CD8-positive, alpha-beta memory T cell (primary cell): ENCODE results near the gene SHROOM3. TPM values are rescaled to one million over a fixed set of nuclear protein-coding genes. Genes with fewer than 3 reads are reported as not detected.
A peak's percentile ranks its signal among the peaks of the same experiment; 100 is the strongest.

Experiments used
- CTCF ChIA-PET: fragments of 350-600 bp; sonication (Branson Sonifier 250); formaldehyde crosslinking; loops from one replicate; lab custom pipeline; 2021; ENCODE audit warnings: antibody characterized with exemption; lab: Charles Lee
- POLR2A ChIA-PET: fragments of 350-600 bp; sonication (Branson Sonifier 250); formaldehyde crosslinking; loops from one replicate; lab custom pipeline; 2021; ENCODE audit warnings: antibody characterized with exemption; lab: Charles Lee
- DNase-seq, 5 donors: peaks; one replicate each; pipeline versions ENCODE4 v3.0.0 to v3.0.0-alpha.2; 2020 to 2022; ENCODE audit warnings: mixed read lengths in 1 of 5
- H3K27ac ChIP-seq: one replicate; pipeline ENCODE4 v1.7.0; 2013; ENCODE audit warnings: low read depth, mild to moderate bottlenecking, low read length, moderate library complexity
- H3K27me3 ChIP-seq: 2 replicates; pipeline ENCODE4 v1.7.0; 2013; ENCODE audit warnings: low read length, mild to moderate bottlenecking; ENCODE audit not compliant: insufficient read depth, poor library complexity, severe bottlenecking
- H3K36me3 ChIP-seq: 2 replicates; pipeline ENCODE4 v1.7.0; 2013; ENCODE audit warnings: mild to moderate bottlenecking, low read length, moderate library complexity; ENCODE audit not compliant: insufficient read depth
- H3K4me1 ChIP-seq: 2 replicates; pipeline ENCODE4 v1.7.0; 2013; ENCODE audit warnings: mild to moderate bottlenecking, low read length, moderate library complexity; ENCODE audit not compliant: insufficient read depth
- H3K4me3 ChIP-seq: 2 replicates; pipeline ENCODE4 v1.7.0; 2013; ENCODE audit warnings: mild to moderate bottlenecking, low read length
- H3K9me3 ChIP-seq: 2 replicates; pipeline ENCODE4 v1.7.0; 2013; ENCODE audit warnings: mild to moderate bottlenecking, low read length
- H3K27ac Mint-ChIP-seq, 8 donors: one replicate each; pipeline ENCODE4 v1.8.0; 2020 to 2021; ENCODE audit warnings: mixed read lengths in 8 of 8, mild to moderate bottlenecking in 6 of 8, inconsistent platforms in 3 of 8, moderate library complexity in 3 of 8
- H3K27me3 Mint-ChIP-seq, 2 donors: one replicate each; pipeline ENCODE4 v1.8.0; 2020 to 2021; ENCODE audit warnings: mixed read lengths in 2 of 2, mild to moderate bottlenecking in 1 of 2, moderate library complexity in 1 of 2
- H3K36me3 Mint-ChIP-seq, 3 donors: one replicate each; pipeline ENCODE4 v1.8.0; 2020 to 2021; ENCODE audit warnings: mixed read lengths in 3 of 3, inconsistent platforms in 1 of 3, mild to moderate bottlenecking in 1 of 3
- H3K4me1 Mint-ChIP-seq, 3 donors: one replicate each; pipeline ENCODE4 v1.8.0; 2020 to 2021; ENCODE audit warnings: mixed read lengths in 3 of 3, inconsistent platforms in 1 of 3, mild to moderate bottlenecking in 1 of 3
- H3K4me3 Mint-ChIP-seq, 7 donors: one replicate each; pipeline ENCODE4 v1.8.0; 2020 to 2021; ENCODE audit warnings: mixed read lengths in 7 of 7, mild to moderate bottlenecking in 6 of 7, moderate library complexity in 4 of 7, inconsistent platforms in 2 of 7
- H3K9me3 Mint-ChIP-seq, 5 donors: one replicate each; pipeline ENCODE4 v1.8.0; 2020 to 2022; ENCODE audit warnings: mixed read lengths in 5 of 5, mild to moderate bottlenecking in 3 of 5, moderate library complexity in 2 of 5, inconsistent platforms in 1 of 5
- polyA plus RNA-seq: library from polyadenylated mRNA; unstranded; fragments of 300-500 nt; fragmentation: Illumina TruSeq; gene quantifications from one replicate; pipeline ENCODE4 v1.2.3, GENCODE V29; 2021
- total RNA-seq, 2 experiments: library from RNA; stranded (reverse); gene quantifications; one replicate each; pipeline ENCODE4 v1.2.3, GENCODE V29; 2021

SHROOM3 gene
- total and polyA plus RNA-seq, 3 experiments from 2014 or later = not detected

GRCh38 chr4:76640353-76640910 is 205.4 kb downstream of the SHROOM3 start:
- ChIA-PET POLR2A (no interaction called here), CTCF (no interaction called here)
- H3K9me3 ChIP-seq = no peaks in the 10 kb centered on the region
- no peaks in the 10 kb centered on the region for H3K36me3 Mint-ChIP-seq
- H3K4me1 Mint-ChIP-seq = no peaks in the 10 kb centered on the region
- peaks cover 0 to 2% (median 0%) of the 10 kb centered on the region in 5 donors for H3K9me3 Mint-ChIP-seq
- H3K4me3 ChIP-seq = no peak overlapping the region
- no peaks in the 10 kb centered on the region for H3K36me3 ChIP-seq
- no peak overlapping the region for H3K27ac Mint-ChIP-seq
- H3K27ac ChIP-seq = no peak overlapping the region
- H3K27me3 Mint-ChIP-seq = peaks cover 13 to 35% of the 10 kb centered on the region in 2 donors
- no peaks in the 10 kb centered on the region for H3K27me3 ChIP-seq
- H3K4me1 ChIP-seq = no peaks in the 10 kb centered on the region
- DNase-seq = no peak
- no peak overlapping the region for H3K4me3 Mint-ChIP-seq

- H3K4me3 Mint-ChIP-seq = no peak overlapping the region
- no peaks in the 10 kb centered on the region for H3K4me1 ChIP-seq
- peaks cover 16 to 33% of the 10 kb centered on the region in 2 donors for H3K27me3 Mint-ChIP-seq
- H3K27ac ChIP-seq = no peak overlapping the region
- no peaks in the 10 kb centered on the region for H3K9me3 ChIP-seq
- no peaks in the 10 kb centered on the region for H3K4me1 Mint-ChIP-seq
- H3K36me3 Mint-ChIP-seq = no peaks in the 10 kb centered on the region
- no peak for DNase-seq
- peaks cover 0 to 2% (median 0%) of the 10 kb centered on the region in 5 donors for H3K9me3 Mint-ChIP-seq
- no peaks in the 10 kb centered on the region for H3K27me3 ChIP-seq
- no peak overlapping the region for H3K4me3 ChIP-seq
- CTCF ChIA-PET = no interaction called here
- no peak overlapping the region for H3K27ac Mint-ChIP-seq
- H3K36me3 ChIP-seq = no peaks in the 10 kb centered on the region
- POLR2A ChIA-PET = no interaction called here
These were observed 206.3 kb downstream of the SHROOM3 start for GRCh38 chr4:76641351-76641750.

GRCh38 chr4:76641758-76642157 is 206.7 kb downstream of the SHROOM3 start:
- no peak overlapping the region for H3K4me3 ChIP-seq
- H3K9me3 ChIP-seq = no peaks in the 10 kb centered on the region
- Mint-ChIP-seq H3K27me3 (peaks cover 15 to 36% of the 10 kb centered on the region in 2 donors), H3K36me3 (no peaks in the 10 kb centered on the region), H3K9me3 (peaks cover 0 to 2% (median 0%) of the 10 kb centered on the region in 5 donors), H3K4me1 (no peaks in the 10 kb centered on the region), H3K4me3 (no peak overlapping the region), H3K27ac (no peak overlapping the region)
- no peak for DNase-seq
- CTCF ChIA-PET = no interaction called here
- no peak overlapping the region for H3K27ac ChIP-seq
- H3K36me3 ChIP-seq = no peaks in the 10 kb centered on the region
- H3K4me1 ChIP-seq = no peaks in the 10 kb centered on the region
- POLR2A ChIA-PET = no interaction called here
- no peaks in the 10 kb centered on the region for H3K27me3 ChIP-seq

- no peak for DNase-seq
- no peaks in the 10 kb centered on the region for H3K4me1 Mint-ChIP-seq
- ChIA-PET POLR2A (no interaction called here), CTCF (no interaction called here)
- H3K9me3 Mint-ChIP-seq = peaks cover 0 to 2% (median 0%) of the 10 kb centered on the region in 5 donors
- H3K27ac Mint-ChIP-seq = no peak overlapping the region
- H3K36me3 ChIP-seq = no peaks in the 10 kb centered on the region
- H3K4me3 Mint-ChIP-seq = no peak overlapping the region
- H3K4me3 ChIP-seq = no peak overlapping the region
- H3K27ac ChIP-seq = no peak overlapping the region
- H3K27me3 ChIP-seq = no peaks in the 10 kb centered on the region
- H3K9me3 ChIP-seq = no peaks in the 10 kb centered on the region
- no peaks in the 10 kb centered on the region for H3K36me3 Mint-ChIP-seq
- peaks cover 15 to 35% of the 10 kb centered on the region in 2 donors for H3K27me3 Mint-ChIP-seq
- no peaks in the 10 kb centered on the region for H3K4me1 ChIP-seq
These were observed 209.9 kb downstream of the SHROOM3 start for GRCh38 chr4:76644831-76645485.

GRCh38 chr4:76649086-76649485 is 214.1 kb downstream of the SHROOM3 start:
- POLR2A ChIA-PET = no interaction called here
- Histone ChIP-seq H3K4me3 (no peak overlapping the region), H3K4me1 (no peaks in the 10 kb centered on the region), H3K9me3 (no peaks in the 10 kb centered on the region), H3K27me3 (no peaks in the 10 kb centered on the region), H3K27ac (no peak overlapping the region), H3K36me3 (no peaks in the 10 kb centered on the region)
- CTCF ChIA-PET = no interaction called here
- no peak overlapping the region for H3K27ac Mint-ChIP-seq
- H3K4me3 Mint-ChIP-seq = no peak overlapping the region
- peaks cover 0 to 6% (median 0%) of the 10 kb centered on the region in 5 donors for H3K9me3 Mint-ChIP-seq
- peaks cover 9 to 19% of the 10 kb centered on the region in 2 donors for H3K27me3 Mint-ChIP-seq
- DNase-seq = no peak
- no peaks in the 10 kb centered on the region for H3K4me1 Mint-ChIP-seq
- no peaks in the 10 kb centered on the region for H3K36me3 Mint-ChIP-seq

DNA sequence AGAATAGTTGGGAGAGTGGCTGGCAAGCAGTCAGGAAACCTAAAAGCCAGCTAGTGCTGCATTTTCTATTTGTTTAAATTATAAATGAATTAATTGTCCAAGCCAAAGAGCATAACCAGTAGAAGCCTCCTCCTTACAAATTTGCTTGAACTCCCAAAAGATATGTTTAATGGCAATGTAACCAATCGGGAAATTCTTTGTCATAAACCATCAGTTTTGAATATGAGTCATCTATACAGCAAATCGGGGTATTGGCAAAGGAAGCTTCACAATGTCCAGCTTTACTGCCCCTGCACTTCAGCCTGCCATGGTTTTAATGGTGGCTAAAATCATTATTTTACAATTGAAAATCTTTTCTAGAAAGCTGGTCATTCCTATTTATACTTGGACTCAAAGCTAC is 216.6 kb downstream of the SHROOM3 start:
- Histone ChIP-seq H3K27me3 (no peaks in the 10 kb centered on the region), H3K4me1 (no peaks in the 10 kb centered on the region), H3K36me3 (no peaks in the 10 kb centered on the region), H3K27ac (no peak overlapping the region), H3K9me3 (no peaks in the 10 kb centered on the region), H3K4me3 (no peak overlapping the region)
- Mint-ChIP-seq H3K4me3 (no peak overlapping the region), H3K27ac (no peak overlapping the region), H3K36me3 (no peaks in the 10 kb centered on the region), H3K4me1 (no peaks in the 10 kb centered on the region), H3K9me3 (peaks cover 0 to 6% (median 0%) of the 10 kb centered on the region in 5 donors), H3K27me3 (peaks cover 4 to 11% of the 10 kb centered on the region in 2 donors)
- DNase-seq = no peak
- ChIA-PET CTCF (interaction anchor here (1.1 kb wide), 1 partner anchor 12 kb away, joined by 3 read pairs; no protein-coding TSS in a partner anchor), POLR2A (no interaction called here)

DNA sequence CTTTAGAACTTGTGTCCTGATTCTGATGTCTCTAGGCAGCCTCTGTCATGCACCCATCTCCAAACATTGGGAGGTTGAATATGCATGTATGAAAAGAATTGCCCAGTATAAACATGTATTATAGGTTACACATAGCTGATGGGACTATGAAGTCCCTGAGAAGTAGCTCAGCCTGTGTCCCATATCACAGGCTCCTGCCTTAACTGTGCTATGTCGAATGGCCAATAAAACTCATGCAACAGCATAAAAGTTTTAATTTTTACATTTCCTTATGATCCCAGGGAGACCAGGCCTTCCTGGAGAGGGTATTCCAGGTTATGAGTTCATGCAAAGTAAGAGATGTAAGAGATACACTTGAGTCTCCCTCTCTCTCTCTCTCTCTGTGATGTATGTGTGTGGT is 217.4 kb downstream of the SHROOM3 start:
- no peak overlapping the region for H3K4me3 ChIP-seq
- H3K27me3 ChIP-seq = no peaks in the 10 kb centered on the region
- H3K27me3 Mint-ChIP-seq = peaks cover 4 to 5% of the 10 kb centered on the region in 2 donors
- no peaks in the 10 kb centered on the region for H3K36me3 ChIP-seq
- H3K27ac ChIP-seq = no peak overlapping the region
- no peaks in the 10 kb centered on the region for H3K4me1 ChIP-seq
- no peaks in the 10 kb centered on the region for H3K4me1 Mint-ChIP-seq
- ChIA-PET CTCF (no interaction called here), POLR2A (no interaction called here)
- H3K27ac Mint-ChIP-seq = no peak overlapping the region
- H3K4me3 Mint-ChIP-seq = no peak overlapping the region
- DNase-seq = no peak
- H3K9me3 ChIP-seq = no peaks in the 10 kb centered on the region
- peaks cover 0 to 6% (median 0%) of the 10 kb centered on the region in 5 donors for H3K9me3 Mint-ChIP-seq
- H3K36me3 Mint-ChIP-seq = no peaks in the 10 kb centered on the region

- Histone ChIP-seq H3K4me3 (no peak overlapping the region), H3K9me3 (no peaks in the 10 kb centered on the region), H3K4me1 (no peaks in the 10 kb centered on the region), H3K36me3 (no peaks in the 10 kb centered on the region), H3K27ac (no peak overlapping the region), H3K27me3 (no peaks in the 10 kb centered on the region)
- no peaks in the 10 kb centered on the region for H3K4me1 Mint-ChIP-seq
- H3K36me3 Mint-ChIP-seq = no peaks in the 10 kb centered on the region
- peaks cover 4 to 5% of the 10 kb centered on the region in 2 donors for H3K27me3 Mint-ChIP-seq
- H3K27ac Mint-ChIP-seq = peak overlapping the region in 1 of 8 donors; percentile 3
- CTCF ChIA-PET = no interaction called here
- H3K4me3 Mint-ChIP-seq = no peak overlapping the region
- peaks cover 0 to 6% (median 0%) of the 10 kb centered on the region in 5 donors for H3K9me3 Mint-ChIP-seq
- POLR2A ChIA-PET = no interaction called here
- DNase-seq = no peak
These were observed 219.1 kb downstream of the SHROOM3 start for GRCh38 chr4:76654084-76654483.
